Stimulated activated memory B cell treated with anti-CD40 and anti-IgM and Interleukin-4, amounts not matched to agents 10 μg/mL and 1 μg/mL and 100 μg/mL, for 72 hours (primary cell): ENCODE measurements around the gene TNFAIP2.

Experiments used
- ATAC-seq: fragments of 150-1000 bp; cut with Tn5 transposase; 2 replicates; pipeline ENCODE4 v1.10.0; 2021
- H3K27ac Mint-ChIP-seq: one replicate; pipeline ENCODE4 v1.8.0; 2022; ENCODE audit warnings: mild to moderate bottlenecking, mixed read lengths
- H3K27me3 Mint-ChIP-seq: one replicate; pipeline ENCODE4 v1.8.0; 2022; ENCODE audit warnings: mixed read lengths
- H3K36me3 Mint-ChIP-seq: one replicate; pipeline ENCODE4 v1.8.0; 2022; ENCODE audit warnings: mixed read lengths
- H3K4me1 Mint-ChIP-seq: one replicate; pipeline ENCODE4 v1.8.0; 2022; ENCODE audit warnings: mixed read lengths
- H3K4me3 Mint-ChIP-seq: one replicate; pipeline ENCODE4 v1.8.0; 2022; ENCODE audit warnings: mild to moderate bottlenecking, moderate library complexity, mixed read lengths
- H3K9me3 Mint-ChIP-seq: one replicate; pipeline ENCODE4 v1.8.0; 2022; ENCODE audit warnings: mixed read lengths

Gene TNFAIP2

GRCh38 chr14:103100281-103101121 lies 22.8 kb upstream of the TNFAIP2 start:
- peaks cover 44% of the 10 kb centered on the region for H3K27me3 Mint-ChIP-seq
- H3K27ac Mint-ChIP-seq, result peak overlapping the region; percentile 71
- peak overlapping the region; percentile 15 for H3K4me3 Mint-ChIP-seq
- peaks cover 40% of the 10 kb centered on the region for H3K4me1 Mint-ChIP-seq
- no peaks in the 10 kb centered on the region for H3K9me3 Mint-ChIP-seq
- ATAC-seq, result peak; percentile 80
- no peaks in the 10 kb centered on the region for H3K36me3 Mint-ChIP-seq

- Mint-ChIP-seq H3K27ac (peak overlapping the region; percentile 71), H3K27me3 (peaks cover 47% of the 10 kb centered on the region), H3K9me3 (no peaks in the 10 kb centered on the region), H3K4me1 (peaks cover 46% of the 10 kb centered on the region), H3K4me3 (peak overlapping the region; percentile 15), H3K36me3 (no peaks in the 10 kb centered on the region)
- ATAC-seq, result no peak
These were observed 21.9 kb upstream of the TNFAIP2 start for GRCh38 chr14:103101257-103101962.

- Mint-ChIP-seq H3K4me1 (peaks cover 46% of the 10 kb centered on the region), H3K36me3 (no peaks in the 10 kb centered on the region), H3K4me3 (no peak overlapping the region), H3K27ac (no peak overlapping the region), H3K9me3 (no peaks in the 10 kb centered on the region), H3K27me3 (peaks cover 40% of the 10 kb centered on the region)
- no peak for ATAC-seq
These were observed 21.1 kb upstream of the TNFAIP2 start for GRCh38 chr14:103101963-103102688.

- Mint-ChIP-seq H3K27me3 (peaks cover 33% of the 10 kb centered on the region), H3K9me3 (no peaks in the 10 kb centered on the region), H3K36me3 (no peaks in the 10 kb centered on the region), H3K4me3 (no peak overlapping the region), H3K4me1 (peaks cover 46% of the 10 kb centered on the region), H3K27ac (no peak overlapping the region)
- no peak for ATAC-seq
These were observed 20.5 kb upstream of the TNFAIP2 start for GRCh38 chr14:103102689-103103260.

GRCh38 chr14:103103461-103104388 lies 19.5 kb upstream of the TNFAIP2 start:
- ATAC-seq, result no peak
- Mint-ChIP-seq H3K27ac (peak overlapping the region; percentile 16), H3K36me3 (no peaks in the 10 kb centered on the region), H3K9me3 (no peaks in the 10 kb centered on the region), H3K27me3 (peaks cover 29% of the 10 kb centered on the region), H3K4me1 (peaks cover 48% of the 10 kb centered on the region), H3K4me3 (peak overlapping the region; percentile 4)

GRCh38 chr14:103104389-103104653 lies 18.9 kb upstream of the TNFAIP2 start:
- Mint-ChIP-seq H3K4me3 (no peak overlapping the region), H3K9me3 (no peaks in the 10 kb centered on the region), H3K4me1 (peaks cover 51% of the 10 kb centered on the region), H3K27ac (no peak overlapping the region), H3K27me3 (peaks cover 29% of the 10 kb centered on the region), H3K36me3 (no peaks in the 10 kb centered on the region)
- ATAC-seq, result no peak

- H3K36me3 Mint-ChIP-seq, result no peaks in the 10 kb centered on the region
- H3K27ac Mint-ChIP-seq, result no peak overlapping the region
- H3K9me3 Mint-ChIP-seq, result no peaks in the 10 kb centered on the region
- peak; percentile 82 for ATAC-seq
- peaks cover 55% of the 10 kb centered on the region for H3K4me1 Mint-ChIP-seq
- peaks cover 32% of the 10 kb centered on the region for H3K27me3 Mint-ChIP-seq
- H3K4me3 Mint-ChIP-seq, result peak overlapping the region; percentile 27
These were observed 18.4 kb upstream of the TNFAIP2 start for GRCh38 chr14:103104654-103105452.

GRCh38 chr14:103105580-103106150 lies 17.6 kb upstream of the TNFAIP2 start:
- H3K27ac Mint-ChIP-seq, result no peak overlapping the region
- H3K9me3 Mint-ChIP-seq, result no peaks in the 10 kb centered on the region
- ATAC-seq, result no peak

GRCh38 chr14:103107455-103107854 lies 15.8 kb upstream of the TNFAIP2 start:
- Mint-ChIP-seq H3K4me1 (peaks cover 62% of the 10 kb centered on the region), H3K27ac (no peak overlapping the region), H3K4me3 (no peak overlapping the region), H3K36me3 (no peaks in the 10 kb centered on the region), H3K9me3 (no peaks in the 10 kb centered on the region), H3K27me3 (peaks cover 47% of the 10 kb centered on the region)
- ATAC-seq, result no peak

More at GRCh38 chr14:103105580-103106150, 17.6 kb upstream of the TNFAIP2 start:
- H3K36me3 Mint-ChIP-seq, result no peaks in the 10 kb centered on the region
- H3K4me1 Mint-ChIP-seq, result peaks cover 55% of the 10 kb centered on the region
- H3K27me3 Mint-ChIP-seq, result peaks cover 41% of the 10 kb centered on the region
- no peak overlapping the region for H3K4me3 Mint-ChIP-seq

- ATAC-seq, result no peak
- Mint-ChIP-seq H3K27me3 (peaks cover 41% of the 10 kb centered on the region), H3K4me3 (no peak overlapping the region), H3K9me3 (no peaks in the 10 kb centered on the region), H3K36me3 (no peaks in the 10 kb centered on the region), H3K27ac (no peak overlapping the region), H3K4me1 (peaks cover 64% of the 10 kb centered on the region)
These were observed 15.1 kb upstream of the TNFAIP2 start for GRCh38 chr14:103107941-103108748.

- H3K4me1 Mint-ChIP-seq, result peaks cover 59% of the 10 kb centered on the region
- no peaks in the 10 kb centered on the region for H3K36me3 Mint-ChIP-seq
- peaks cover 35% of the 10 kb centered on the region for H3K27me3 Mint-ChIP-seq
- H3K4me3 Mint-ChIP-seq, result no peak overlapping the region
- no peaks in the 10 kb centered on the region for H3K9me3 Mint-ChIP-seq
- no peak overlapping the region for H3K27ac Mint-ChIP-seq
- ATAC-seq, result peak; percentile 52
These were observed 14.5 kb upstream of the TNFAIP2 start for GRCh38 chr14:103108749-103109207.

- no peak overlapping the region for H3K27ac Mint-ChIP-seq
These were observed 13.5 kb upstream of the TNFAIP2 start for GRCh38 chr14:103109535-103110441.

More at GRCh38 chr14:103109535-103110441, 13.5 kb upstream of the TNFAIP2 start:
- no peaks in the 10 kb centered on the region for H3K36me3 Mint-ChIP-seq
- peaks cover 29% of the 10 kb centered on the region for H3K27me3 Mint-ChIP-seq
- H3K9me3 Mint-ChIP-seq, result no peaks in the 10 kb centered on the region
- H3K4me1 Mint-ChIP-seq, result peaks cover 64% of the 10 kb centered on the region
- no peak for ATAC-seq
- H3K4me3 Mint-ChIP-seq, result no peak overlapping the region
